ENCODE data around the gene TGFA.

The TGFA gene

DNA sequence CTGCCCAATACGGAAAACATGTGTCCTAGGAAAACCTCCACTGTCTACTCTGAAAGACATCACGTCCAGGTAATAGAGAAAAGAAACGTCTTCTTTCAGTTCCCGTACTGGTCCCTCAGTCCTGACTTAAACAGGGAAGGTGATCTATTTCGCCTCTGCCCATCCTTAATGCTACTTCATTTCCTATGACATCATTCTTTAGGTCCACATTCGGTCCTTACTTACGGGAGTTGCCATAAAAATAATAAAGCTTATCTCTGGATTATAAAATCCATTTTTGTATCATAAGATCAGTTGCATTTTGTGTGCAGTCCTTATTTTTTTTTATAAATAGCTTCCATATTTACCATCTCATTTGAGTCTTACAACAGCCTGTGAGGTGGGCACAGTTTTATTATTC, 3.7 kb downstream of the TGFA start:
- Histone ChIP-seq H4K12ac (ENCODE audit: low read depth, low read length) (no peak overlapping the region), H3K4me2 (ENCODE audit: low read length) (no peak overlapping the region), H2BK120ac (ENCODE audit: insufficient read depth, low read length, poor library complexity) (no peak overlapping the region), H3K4ac (ENCODE audit: low read depth, low read length) (no peak overlapping the region), H2AK5ac (ENCODE audit: low read length) (no peak overlapping the region), H4K8ac (ENCODE audit: low read depth, low read length) (no peak overlapping the region), H2BK12ac (ENCODE audit: low read length) (no peak overlapping the region), H3K9ac (ENCODE audit: low read length) (no peak overlapping the region), H3K23ac (ENCODE audit: low read length) (no peak overlapping the region), H3K9me3 (ENCODE audit: insufficient read depth, low read depth, low read length) (no peaks in the 10 kb centered on the region), H2BK5ac (ENCODE audit: low read depth, low read length, poor library complexity) (no peak overlapping the region), H3K79me1 (ENCODE audit: low read length) (no peaks in the 10 kb centered on the region), H3K14ac (ENCODE audit: low read length) (no peak overlapping the region), H3K4me3 (ENCODE audit: low read depth, low read length) (no peak overlapping the region), H2AFZ (ENCODE audit: insufficient read depth, low read length, poor library complexity) (no peak overlapping the region), H4K91ac (ENCODE audit: low read depth, low read length) (no peak overlapping the region), H3K18ac (ENCODE audit: low read length) (no peak overlapping the region), H3K27me3 (ENCODE audit: insufficient read depth, low read length) (peaks cover 25% of the 10 kb centered on the region), H3K27ac (ENCODE audit: low read depth, low read length) (no peak overlapping the region), H3K79me2 (ENCODE audit: control insufficient read depth, insufficient read depth, low read length, poor library complexity) (no peaks in the 10 kb centered on the region), H3K36me3 (ENCODE audit: control insufficient read depth in 1 of 2, insufficient read depth in 2 of 2, low read length in 2 of 2) (no peaks in the 10 kb centered on the region), H3K4me1 (ENCODE audit: control insufficient read depth in 1 of 2, insufficient read depth in 2 of 2, low read length in 2 of 2) (peaks cover 2 to 5% of the 10 kb centered on the region in 2 experiments)
- WGBS (ENCODE audit: extremely low coverage, insufficient coverage, insufficient read length): no CpG with 5 or more reads among the region's 7 CpGs
- no peak for DNase-seq

DNA sequence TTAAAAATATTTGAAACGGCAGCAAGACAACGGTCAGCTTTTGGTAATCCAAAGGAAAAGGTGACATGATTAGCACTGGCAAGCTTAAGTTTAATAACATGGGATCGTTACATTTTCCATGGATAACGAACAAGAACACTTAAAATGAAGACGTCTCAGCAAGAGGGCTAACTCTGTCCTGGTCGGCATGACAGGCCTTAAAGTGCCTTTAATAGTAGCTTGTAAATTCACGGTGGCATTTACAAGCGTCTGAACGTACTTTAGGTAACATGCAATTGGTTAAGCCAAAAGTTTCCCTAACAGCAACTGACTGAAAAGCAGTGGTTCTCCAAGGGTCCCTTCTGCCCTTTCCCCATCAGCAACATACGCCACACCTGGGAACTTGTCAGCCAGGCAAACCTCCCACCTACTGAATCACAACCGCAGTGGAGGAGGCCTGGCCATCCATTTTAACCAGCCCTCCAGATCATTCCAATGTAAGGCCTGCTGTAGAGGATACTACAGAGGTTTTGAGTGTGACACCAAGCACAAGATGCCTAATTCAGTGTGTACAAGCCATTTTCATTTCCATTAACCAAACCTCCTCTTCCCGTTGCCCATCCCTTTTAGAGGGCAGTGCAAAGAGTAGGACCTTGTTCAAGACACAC, 4.4 kb downstream of the TGFA start:
- Histone ChIP-seq H2AFZ (ENCODE audit: insufficient read depth, low read length, poor library complexity) (no peak overlapping the region), H4K91ac (ENCODE audit: low read depth, low read length) (no peak overlapping the region), H3K23ac (ENCODE audit: low read length) (no peak overlapping the region), H3K4me2 (ENCODE audit: low read length) (no peak overlapping the region), H4K12ac (ENCODE audit: low read depth, low read length) (no peak overlapping the region), H3K4ac (ENCODE audit: low read depth, low read length) (no peak overlapping the region), H4K8ac (ENCODE audit: low read depth, low read length) (no peak overlapping the region), H3K27me3 (ENCODE audit: insufficient read depth, low read length) (peaks cover 25% of the 10 kb centered on the region), H3K14ac (ENCODE audit: low read length) (no peak overlapping the region), H3K9me3 (ENCODE audit: insufficient read depth, low read depth, low read length) (no peaks in the 10 kb centered on the region), H2BK5ac (ENCODE audit: low read depth, low read length, poor library complexity) (no peak overlapping the region), H3K79me2 (ENCODE audit: control insufficient read depth, insufficient read depth, low read length, poor library complexity) (no peaks in the 10 kb centered on the region), H3K18ac (ENCODE audit: low read length) (no peak overlapping the region), H3K4me3 (ENCODE audit: low read depth, low read length) (no peak overlapping the region), H3K9ac (ENCODE audit: low read length) (no peak overlapping the region), H3K4me1 (ENCODE audit: control insufficient read depth in 1 of 2, insufficient read depth in 2 of 2, low read length in 2 of 2) (peaks cover 0 to 2% of the 10 kb centered on the region in 2 experiments), H2BK120ac (ENCODE audit: insufficient read depth, low read length, poor library complexity) (no peak overlapping the region), H3K27ac (ENCODE audit: low read depth, low read length) (no peak overlapping the region), H2AK5ac (ENCODE audit: low read length) (no peak overlapping the region), H3K36me3 (ENCODE audit: control insufficient read depth in 1 of 2, insufficient read depth in 2 of 2, low read length in 2 of 2) (no peaks in the 10 kb centered on the region), H3K79me1 (ENCODE audit: low read length) (no peaks in the 10 kb centered on the region), H2BK12ac (ENCODE audit: low read length) (no peak overlapping the region)
- no CpG with 5 or more reads among the region's 12 CpGs for WGBS (ENCODE audit: extremely low coverage, insufficient coverage, insufficient read length)
- no peak for DNase-seq

GRCh38 chr2:70548233-70548632, 5.4 kb downstream of the TGFA start:
- H2AFZ ChIP-seq (ENCODE audit: insufficient read depth, low read length, poor library complexity): no peak overlapping the region
- H4K12ac ChIP-seq (ENCODE audit: low read depth, low read length): no peak overlapping the region
- H3K79me2 ChIP-seq (ENCODE audit: control insufficient read depth, insufficient read depth, low read length, poor library complexity): no peaks in the 10 kb centered on the region
- no peaks in the 10 kb centered on the region for H3K79me1 ChIP-seq (ENCODE audit: low read length)
- H2AK5ac ChIP-seq (ENCODE audit: low read length): no peak overlapping the region
- H3K27me3 ChIP-seq (ENCODE audit: insufficient read depth, low read length): peaks cover 20% of the 10 kb centered on the region
- H3K18ac ChIP-seq (ENCODE audit: low read length): no peak overlapping the region
- no peak overlapping the region for H3K14ac ChIP-seq (ENCODE audit: low read length)
- H4K8ac ChIP-seq (ENCODE audit: low read depth, low read length): no peak overlapping the region
- H3K27ac ChIP-seq (ENCODE audit: low read depth, low read length): no peak overlapping the region
- H3K4me3 ChIP-seq (ENCODE audit: low read depth, low read length): no peak overlapping the region
- no peak for DNase-seq
- H3K4me1 ChIP-seq (ENCODE audit: control insufficient read depth in 1 of 2, insufficient read depth in 2 of 2, low read length in 2 of 2): peaks cover 0 to 2% of the 10 kb centered on the region in 2 experiments
- H3K4me2 ChIP-seq (ENCODE audit: low read length): no peak overlapping the region
- no CpG with 5 or more reads among the region's 6 CpGs for WGBS (ENCODE audit: extremely low coverage, insufficient coverage, insufficient read length)
- H2BK12ac ChIP-seq (ENCODE audit: low read length): no peak overlapping the region
- H3K9me3 ChIP-seq (ENCODE audit: insufficient read depth, low read depth, low read length): no peaks in the 10 kb centered on the region
- H2BK5ac ChIP-seq (ENCODE audit: low read depth, low read length, poor library complexity): no peak overlapping the region
- no peak overlapping the region for H2BK120ac ChIP-seq (ENCODE audit: insufficient read depth, low read length, poor library complexity)
- no peak overlapping the region for H3K23ac ChIP-seq (ENCODE audit: low read length)
- no peak overlapping the region for H3K9ac ChIP-seq (ENCODE audit: low read length)
- no peaks in the 10 kb centered on the region for H3K36me3 ChIP-seq (ENCODE audit: control insufficient read depth in 1 of 2, insufficient read depth in 2 of 2, low read length in 2 of 2)
- no peak overlapping the region for H4K91ac ChIP-seq (ENCODE audit: low read depth, low read length)
- no peak overlapping the region for H3K4ac ChIP-seq (ENCODE audit: low read depth, low read length)

DNA sequence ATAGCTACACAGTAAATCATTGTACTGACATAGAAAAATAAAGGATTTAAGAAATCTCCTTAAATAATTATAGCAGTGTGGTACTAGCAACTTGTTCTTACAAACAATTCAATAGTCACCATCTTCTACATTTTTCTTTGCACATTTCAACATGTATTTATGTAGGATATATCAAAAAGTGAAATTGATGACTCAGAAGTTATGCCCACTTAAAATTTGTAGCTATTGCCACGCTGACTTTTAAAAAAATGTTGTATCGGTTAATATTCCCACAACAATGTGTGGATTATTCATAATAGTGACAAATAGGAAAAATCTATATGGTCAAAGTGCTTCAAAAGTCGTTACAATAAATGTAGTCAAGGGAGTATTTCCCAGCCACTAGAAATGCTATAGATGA, 6.7 kb downstream of the TGFA start:
- no peaks in the 10 kb centered on the region for H3K9me3 ChIP-seq (ENCODE audit: insufficient read depth, low read depth, low read length)
- H3K4me1 ChIP-seq (ENCODE audit: control insufficient read depth in 1 of 2, insufficient read depth in 2 of 2, low read length in 2 of 2): no peaks in the 10 kb centered on the region
- H3K4me3 ChIP-seq (ENCODE audit: low read depth, low read length): no peak overlapping the region
- H3K79me2 ChIP-seq (ENCODE audit: control insufficient read depth, insufficient read depth, low read length, poor library complexity): no peaks in the 10 kb centered on the region
- no peaks in the 10 kb centered on the region for H3K36me3 ChIP-seq (ENCODE audit: control insufficient read depth in 1 of 2, insufficient read depth in 2 of 2, low read length in 2 of 2)
- no peak overlapping the region for H4K91ac ChIP-seq (ENCODE audit: low read depth, low read length)
- H4K12ac ChIP-seq (ENCODE audit: low read depth, low read length): no peak overlapping the region
- no peak overlapping the region for H3K9ac ChIP-seq (ENCODE audit: low read length)
- no peak overlapping the region for H3K14ac ChIP-seq (ENCODE audit: low read length)
- peaks cover 8% of the 10 kb centered on the region for H3K27me3 ChIP-seq (ENCODE audit: insufficient read depth, low read length)
- H3K79me1 ChIP-seq (ENCODE audit: low read length): no peaks in the 10 kb centered on the region
- no peak overlapping the region for H3K4me2 ChIP-seq (ENCODE audit: low read length)
- H3K27ac ChIP-seq (ENCODE audit: low read depth, low read length): no peak overlapping the region
- H3K18ac ChIP-seq (ENCODE audit: low read length): no peak overlapping the region
- no peak overlapping the region for H3K23ac ChIP-seq (ENCODE audit: low read length)
- H2BK120ac ChIP-seq (ENCODE audit: insufficient read depth, low read length, poor library complexity): no peak overlapping the region
- no peak overlapping the region for H2BK5ac ChIP-seq (ENCODE audit: low read depth, low read length, poor library complexity)
- no peak overlapping the region for H4K8ac ChIP-seq (ENCODE audit: low read depth, low read length)
- no peak overlapping the region for H2AK5ac ChIP-seq (ENCODE audit: low read length)
- no peak overlapping the region for H2BK12ac ChIP-seq (ENCODE audit: low read length)
- DNase-seq: no peak
- H3K4ac ChIP-seq (ENCODE audit: low read depth, low read length): no peak overlapping the region
- H2AFZ ChIP-seq (ENCODE audit: insufficient read depth, low read length, poor library complexity): no peak overlapping the region
- no CpG with 5 or more reads among the region's 3 CpGs for WGBS (ENCODE audit: extremely low coverage, insufficient coverage, insufficient read length)

Measured in trophoblast cell (in vitro differentiated cells and primary cell).